Heart left ventricle (tissue), 13 donors: ENCODE measurements around the gene OR5AU1.

Experiments
- POLR2A ChIP-seq, 2 donors: fragments of 450-650 bp; IDR thresholded peaks; one replicate each; pipeline ENCODE4 v1.6.1; 2017; ENCODE audit warnings: antibody characterized with exemption in 2 of 2, mild to moderate bottlenecking in 2 of 2, moderate library complexity in 2 of 2
- TF ChIP-seq, protein P1 (sequence below), 12 donors: fragments of 200-600 bp; sonication (generic) in 4 of 12; IDR thresholded peaks; one replicate each; pipeline versions ENCODE4 v1.5.0 to v1.8.0; 2018 to 2022; ENCODE audit warnings: antibody characterized with exemption in 12 of 12, mild to moderate bottlenecking in 5 of 12
- donor health status: ischemic (EF 13 %, LVEDD 7.1; RV severe dilation, severe dysfunction).
- donor health status: DM: no; HTN: yes; CAD: no.
- donor health status: DM: no; HTN: no; CAD: no.
- donor health status: ischemic (EF 25% LVEDD 6.9; RV normal size, moderate dysfunction).
- donor health status: ischemic (EF 25% LVEDD 5.7; RV mildly dilated, moderate dysfunction).
- donor health status: ischemic (EF 35%, LVEDD 5.7; RV mildly dilated, moderate dysfunction).
- donor health status: nonischemic (EF 11% LVEDD 7.7; RV severe dilation, severe dysfunction).
- donor health status: DM: yes; HTN: yes; CAD: no.
- donor health status: PGD.
- donor health status: ischemic (EF 29% LVEDD 5.4; RV normal size, mild dysfunction).
- donor health status: nonischemic (EF 23%, LVEDD 6.1; RV moderate dilation, normal function).

- TF ChIP-seq, protein P1, sequence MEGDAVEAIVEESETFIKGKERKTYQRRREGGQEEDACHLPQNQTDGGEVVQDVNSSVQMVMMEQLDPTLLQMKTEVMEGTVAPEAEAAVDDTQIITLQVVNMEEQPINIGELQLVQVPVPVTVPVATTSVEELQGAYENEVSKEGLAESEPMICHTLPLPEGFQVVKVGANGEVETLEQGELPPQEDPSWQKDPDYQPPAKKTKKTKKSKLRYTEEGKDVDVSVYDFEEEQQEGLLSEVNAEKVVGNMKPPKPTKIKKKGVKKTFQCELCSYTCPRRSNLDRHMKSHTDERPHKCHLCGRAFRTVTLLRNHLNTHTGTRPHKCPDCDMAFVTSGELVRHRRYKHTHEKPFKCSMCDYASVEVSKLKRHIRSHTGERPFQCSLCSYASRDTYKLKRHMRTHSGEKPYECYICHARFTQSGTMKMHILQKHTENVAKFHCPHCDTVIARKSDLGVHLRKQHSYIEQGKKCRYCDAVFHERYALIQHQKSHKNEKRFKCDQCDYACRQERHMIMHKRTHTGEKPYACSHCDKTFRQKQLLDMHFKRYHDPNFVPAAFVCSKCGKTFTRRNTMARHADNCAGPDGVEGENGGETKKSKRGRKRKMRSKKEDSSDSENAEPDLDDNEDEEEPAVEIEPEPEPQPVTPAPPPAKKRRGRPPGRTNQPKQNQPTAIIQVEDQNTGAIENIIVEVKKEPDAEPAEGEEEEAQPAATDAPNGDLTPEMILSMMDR (IDR thresholded peaks at IDR 0.05) = no peak
- TF ChIP-seq POLR2A (IDR thresholded peaks at IDR 0.05) = no peak
These were observed 37.1 kb upstream of the OR5AU1 start for GRCh38 chr14:21192875-21193535.
